Muscle layer of duodenum (tissue), 2 donors: ENCODE data around the gene UBE2Q2.
"Not testable (repeated sequence)": the region's sequence is repeated elsewhere in the genome, so short reads cannot be mapped to it uniquely, and the experiment has no call there.

Experiments used
- H3K27ac ChIP-seq: one replicate; pipeline ENCODE4 v1.7.0; 2013; ENCODE audit warnings: mild to moderate bottlenecking, low read length
- H3K27me3 ChIP-seq: one replicate; pipeline ENCODE4 v1.7.0; 2013; ENCODE audit warnings: low read depth, mild to moderate bottlenecking, control low read depth, low read length
- H3K36me3 ChIP-seq, 2 donors: one replicate each; pipeline ENCODE4 v1.7.0; 2013; ENCODE audit warnings: low read length in 2 of 2, control low read depth in 1 of 2, mild to moderate bottlenecking in 1 of 2; ENCODE audit not compliant: insufficient read depth in 2 of 2, control insufficient read depth in 1 of 2
- H3K4me1 ChIP-seq, 2 donors: one replicate each; pipeline ENCODE4 v1.7.0; 2013; ENCODE audit warnings: low read length in 2 of 2, mild to moderate bottlenecking in 2 of 2, control low read depth in 1 of 2, moderate library complexity in 1 of 2; ENCODE audit not compliant: insufficient read depth in 2 of 2, control insufficient read depth in 1 of 2
- H3K4me3 ChIP-seq, 2 donors: one replicate each; pipeline ENCODE4 v1.7.0; 2013; ENCODE audit warnings: low read length in 2 of 2, low read depth in 1 of 2, mild to moderate bottlenecking in 1 of 2
- H3K9me3 ChIP-seq, 2 donors: one replicate each; pipeline ENCODE4 v1.7.0; 2013; ENCODE audit warnings: low read length in 2 of 2, control low read depth in 1 of 2, mild to moderate bottlenecking in 1 of 2; ENCODE audit not compliant: control insufficient read depth in 1 of 2
- donor health status: healthy.

UBE2Q2 gene

DNA sequence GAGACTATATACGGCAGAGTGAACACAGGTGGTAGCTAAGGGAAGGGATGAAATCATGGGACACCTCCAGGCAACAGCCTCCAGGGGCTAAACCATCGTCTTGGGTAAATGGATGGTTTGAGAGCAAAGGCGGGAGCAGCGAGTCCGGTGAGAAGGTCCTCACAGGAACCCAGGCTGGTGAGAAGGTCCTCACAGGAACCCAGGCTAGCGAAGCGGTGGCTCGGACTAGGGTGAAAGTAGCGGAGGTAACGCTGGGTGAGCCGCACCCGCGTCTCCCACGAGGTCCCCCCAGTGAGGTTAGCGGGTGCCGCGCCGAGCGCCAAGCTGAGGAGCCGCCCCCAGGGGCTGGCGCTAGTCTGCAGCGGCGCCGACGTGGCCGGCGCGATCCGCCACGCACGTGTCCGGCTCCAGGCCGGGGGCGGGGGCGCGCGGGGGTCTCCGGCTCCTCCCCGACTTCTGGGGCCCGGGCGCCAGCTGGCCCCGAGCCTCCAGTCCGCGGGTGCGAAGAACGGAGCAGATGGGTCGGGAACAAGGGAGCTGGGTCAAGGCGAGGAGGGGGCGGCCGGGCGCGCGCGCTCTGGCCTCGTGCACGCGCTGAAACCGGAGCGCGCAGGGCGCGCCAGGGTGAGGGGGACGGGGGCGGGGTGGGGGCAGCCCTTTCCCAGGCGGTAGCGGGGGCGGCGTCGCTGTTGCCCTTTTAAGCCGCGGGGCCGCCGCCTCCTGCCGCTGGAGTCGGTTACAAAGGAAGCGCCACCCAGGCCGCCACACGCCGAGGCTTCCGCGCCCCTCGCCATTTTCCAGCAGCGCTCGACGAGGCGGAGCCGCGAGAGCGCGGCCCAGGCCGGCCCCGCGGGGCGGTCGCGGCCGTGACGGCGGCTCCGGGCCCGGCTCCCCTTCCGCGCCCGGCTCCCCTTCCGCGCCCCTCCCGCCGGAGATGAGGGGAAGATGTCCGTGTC is at the start of gene UBE2Q2:
Gene UBE2Q2, plus strand, starts transcription at position 726 of the 956 bp plus-strand sequence. Its CDS starts 220 bp downstream, at position 946.
- peaks cover 6 to 13% of the 10 kb centered on the region in 2 donors for H3K4me1 ChIP-seq
- peak within 1 kb of the TSS; percentile 80 to 90 for H3K4me3 ChIP-seq
- no peaks in the 10 kb centered on the region for H3K36me3 ChIP-seq
- no peaks in the 10 kb centered on the region for H3K27me3 ChIP-seq
- H3K27ac ChIP-seq: peak within 1 kb of the TSS; percentile 68
- no peaks in the 10 kb centered on the region for H3K9me3 ChIP-seq

DNA sequence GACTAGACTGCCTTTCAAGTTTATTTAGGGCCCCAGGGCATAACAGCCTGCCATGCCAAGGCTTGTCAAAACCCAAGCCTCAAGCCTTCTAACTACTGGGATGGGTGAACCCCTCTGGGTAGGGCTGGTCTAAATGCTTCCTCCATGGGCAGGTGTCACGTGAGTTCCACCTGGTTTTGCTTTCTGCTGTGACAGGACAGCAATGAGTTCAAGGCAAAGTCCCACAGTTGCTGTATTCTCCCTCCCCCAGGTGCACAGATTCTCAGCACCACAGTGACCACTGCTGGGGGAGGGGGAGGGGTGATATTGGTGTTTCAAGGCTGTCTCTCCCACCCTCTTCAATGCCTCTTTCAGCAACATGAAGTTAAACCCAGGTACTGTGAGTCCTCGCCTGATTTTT is 46.9 kb upstream of the UBE2Q2 start:
- H3K4me3 ChIP-seq: no peak overlapping the region
- no peaks in the 10 kb centered on the region for H3K36me3 ChIP-seq
- H3K27ac ChIP-seq: no peak overlapping the region
- no peaks in the 10 kb centered on the region for H3K4me1 ChIP-seq
- peaks cover 3% of the 10 kb centered on the region for H3K27me3 ChIP-seq
- no peaks in the 10 kb centered on the region for H3K9me3 ChIP-seq

DNA sequence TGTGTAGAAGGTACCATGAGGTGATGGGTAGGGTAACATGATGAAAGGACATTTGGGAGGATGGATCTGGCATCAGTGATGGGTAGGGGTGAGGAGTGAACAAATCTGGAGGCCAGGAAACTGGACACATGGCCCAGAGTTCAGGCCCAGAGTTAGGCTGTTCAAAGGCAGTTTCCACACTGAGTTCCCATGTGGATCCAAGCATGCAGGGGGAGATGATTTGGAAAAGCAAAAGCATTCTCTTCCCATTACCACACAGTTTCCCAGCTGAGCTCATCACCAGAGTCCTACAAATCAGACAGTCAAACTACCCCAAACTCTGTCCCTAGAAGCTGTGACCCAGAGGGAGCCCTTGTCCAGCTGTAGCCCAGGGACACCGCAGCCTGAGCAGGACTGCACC is 46.1 kb upstream of the UBE2Q2 start:
- not testable (repeated sequence) for H3K4me1 ChIP-seq, H3K27ac ChIP-seq, H3K4me3 ChIP-seq, H3K27me3 ChIP-seq, H3K36me3 ChIP-seq, H3K9me3 ChIP-seq

- Histone ChIP-seq H3K9me3 (no peaks in the 10 kb centered on the region), H3K4me3 (no peak overlapping the region), H3K4me1 (peaks cover 0 to 5% of the 10 kb centered on the region in 2 donors), H3K27me3 (peaks cover 4% of the 10 kb centered on the region), H3K36me3 (no peaks in the 10 kb centered on the region), H3K27ac (no peak overlapping the region)
These were observed 44.1 kb upstream of the UBE2Q2 start for GRCh38 chr15:75799190-75799589.

GRCh38 chr15:75800409-75800808 is 42.8 kb upstream of the UBE2Q2 start:
- H3K27me3 ChIP-seq, H3K9me3 ChIP-seq, H3K36me3 ChIP-seq, H3K27ac ChIP-seq, H3K4me3 ChIP-seq, H3K4me1 ChIP-seq: not testable (repeated sequence)

- Histone ChIP-seq H3K27ac (no peak overlapping the region), H3K27me3 (peaks cover 4% of the 10 kb centered on the region), H3K4me3 (peak overlapping the region in 1 of 2 donors; percentile 39), H3K4me1 (peaks cover 0 to 5% of the 10 kb centered on the region in 2 donors), H3K36me3 (no peaks in the 10 kb centered on the region), H3K9me3 (no peaks in the 10 kb centered on the region)
These were observed 41.2 kb upstream of the UBE2Q2 start for GRCh38 chr15:75801859-75802593.

DNA sequence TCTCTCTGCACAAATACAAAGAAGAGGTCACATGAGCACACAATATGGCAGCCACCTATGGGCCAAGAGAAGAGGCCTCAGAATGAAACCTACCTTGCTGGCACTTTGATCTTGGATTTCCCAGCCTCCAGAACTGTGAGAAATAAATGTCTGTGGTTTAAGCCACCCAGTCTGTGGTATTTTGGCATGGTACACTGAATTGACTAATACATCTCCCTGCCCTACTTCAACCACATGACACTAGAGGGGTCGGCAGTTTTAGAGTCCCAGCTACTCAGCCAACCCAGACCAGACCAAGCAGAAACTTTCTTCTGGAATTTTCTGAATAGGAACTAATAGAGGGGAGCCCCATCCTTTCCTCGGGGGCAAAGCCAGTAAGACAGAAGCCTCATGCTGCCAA is 35.8 kb upstream of the UBE2Q2 start:
- not testable (repeated sequence) for H3K9me3 ChIP-seq, H3K27ac ChIP-seq, H3K36me3 ChIP-seq, H3K27me3 ChIP-seq, H3K4me3 ChIP-seq, H3K4me1 ChIP-seq

GRCh38 chr15:75808009-75808408 is 35.2 kb upstream of the UBE2Q2 start:
- H3K4me1 ChIP-seq, H3K36me3 ChIP-seq, H3K4me3 ChIP-seq, H3K9me3 ChIP-seq, H3K27me3 ChIP-seq, H3K27ac ChIP-seq: not testable (repeated sequence)

DNA sequence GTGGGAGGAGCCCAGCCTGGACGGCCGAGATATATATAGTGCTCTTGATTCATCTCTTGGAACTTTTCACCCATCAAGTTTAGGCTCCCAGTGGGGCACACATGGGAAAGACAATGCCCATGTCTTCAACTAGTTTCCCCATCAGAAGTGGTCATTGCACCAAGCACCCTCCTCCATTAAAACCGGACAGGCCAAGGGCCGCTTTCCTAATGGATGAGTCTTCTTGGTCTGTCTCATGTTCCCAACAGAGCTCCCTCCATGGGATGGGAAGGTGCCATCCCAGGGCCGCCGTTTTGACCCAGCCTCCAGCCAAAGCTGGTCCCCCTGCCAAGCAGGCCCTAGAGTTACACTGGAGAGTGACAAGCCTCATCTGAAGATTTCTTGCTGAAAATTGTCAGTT is 34.7 kb upstream of the UBE2Q2 start:
- no peaks in the 10 kb centered on the region for H3K27me3 ChIP-seq
- no peak overlapping the region for H3K27ac ChIP-seq
- H3K4me1 ChIP-seq: no peaks in the 10 kb centered on the region
- H3K4me3 ChIP-seq: no peak overlapping the region
- no peaks in the 10 kb centered on the region for H3K9me3 ChIP-seq
- no peaks in the 10 kb centered on the region for H3K36me3 ChIP-seq

DNA sequence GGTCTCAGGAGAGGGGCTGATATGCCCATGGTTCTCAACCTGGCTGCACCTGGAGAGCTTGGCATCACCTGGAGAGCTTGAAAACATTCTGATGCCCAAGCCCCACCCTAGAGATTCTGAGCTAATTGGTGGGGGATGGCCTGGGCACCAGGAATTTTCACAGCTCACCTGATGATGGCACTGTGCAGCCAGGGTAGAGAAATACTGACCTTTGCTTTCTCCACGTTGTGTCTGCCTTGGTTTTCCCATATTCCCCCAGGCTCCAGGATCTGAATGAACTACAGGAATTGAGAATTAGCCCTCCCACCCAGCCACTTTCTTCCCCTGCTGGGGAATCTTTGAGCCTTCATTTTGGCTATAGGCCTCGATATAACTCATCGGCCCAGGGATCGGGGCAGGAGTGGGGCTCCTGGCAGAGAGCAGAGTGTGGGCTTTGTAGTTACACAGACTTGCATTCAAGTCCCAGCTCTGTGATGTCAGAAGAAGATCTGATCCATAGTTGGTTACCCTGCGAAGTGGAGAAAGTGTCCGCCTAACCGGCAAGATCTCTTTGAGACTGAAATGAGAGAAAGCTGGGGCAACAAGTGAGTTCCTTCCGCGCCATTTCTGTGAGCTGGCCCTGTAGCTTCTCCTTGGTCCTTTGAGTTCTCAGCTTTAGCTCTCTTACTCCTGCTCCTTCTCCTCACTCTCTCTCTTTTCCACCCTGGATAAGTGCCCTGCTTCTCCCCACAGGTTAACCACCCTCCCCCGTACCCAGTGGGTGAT is 33.1 kb upstream of the UBE2Q2 start:
- Histone ChIP-seq H3K27ac (no peak overlapping the region), H3K4me1 (no peaks in the 10 kb centered on the region), H3K27me3 (no peaks in the 10 kb centered on the region), H3K9me3 (no peaks in the 10 kb centered on the region), H3K36me3 (no peaks in the 10 kb centered on the region), H3K4me3 (no peak overlapping the region)

- Histone ChIP-seq H3K4me1 (no peaks in the 10 kb centered on the region), H3K27me3 (no peaks in the 10 kb centered on the region), H3K9me3 (no peaks in the 10 kb centered on the region), H3K27ac (no peak overlapping the region), H3K36me3 (no peaks in the 10 kb centered on the region), H3K4me3 (no peak overlapping the region)
These were observed 32.3 kb upstream of the UBE2Q2 start for GRCh38 chr15:75810874-75811498.
